Tibial nerve (tissue), 4 donors: Measurements from ENCODE around the gene LRRC4C. TPM values are rescaled to one million over a fixed set of nuclear protein-coding genes. Genes with fewer than 3 reads are reported as not detected.

Source experiments
- DNase-seq, 2 donors: peaks; one replicate each; pipeline ENCODE4 v3.0.0-alpha.2; 2019; ENCODE audit warnings: low spot score in 2 of 2
- H3K27ac ChIP-seq, 4 donors: fragments of 200-600 bp; sonication (generic) in 3 of 4; one replicate each; pipeline ENCODE4 v1.5.1; 2017 to 2019; ENCODE audit warnings: mild to moderate bottlenecking in 1 of 4
- H3K27me3 ChIP-seq, 2 donors: fragments of 200-600 bp; sonication (generic) in 1 of 2; one replicate each; pipeline versions ENCODE4 v1.5.1 to v1.6.0; 2017 to 2019
- H3K36me3 ChIP-seq, 3 donors: fragments of 200-600 bp; sonication (generic); one replicate each; pipeline ENCODE4 v1.5.1; 2018 to 2019
- H3K4me1 ChIP-seq, 4 donors: fragments of 200-600 bp; sonication (generic) in 3 of 4; one replicate each; pipeline ENCODE4 v1.5.1; 2017 to 2019
- H3K4me3 ChIP-seq, 4 donors: fragments of 200-600 bp; sonication (generic) in 3 of 4; one replicate each; pipeline ENCODE4 v1.5.1; 2017 to 2019; ENCODE audit warnings: mild to moderate bottlenecking in 1 of 4, moderate library complexity in 1 of 4
- H3K9me3 ChIP-seq, 4 donors: fragments of 200-600 bp; sonication (generic) in 3 of 4; one replicate each; pipeline ENCODE4 v1.5.1; 2017 to 2019
- CTCF ChIP-seq, 5 experiments: fragments of 200-600 bp in 3 of 5; fragments of 450-650 bp in 2 of 5; sonication (generic) in 3 of 5; IDR thresholded peaks; one replicate each; pipeline ENCODE4 v1.5.1; 2016 to 2019; ENCODE audit warnings: antibody characterized with exemption in 5 of 5, mild to moderate bottlenecking in 3 of 5, moderate library complexity in 2 of 5
- EP300 ChIP-seq, 2 donors: sonication (generic); formaldehyde crosslinking; IDR thresholded peaks; one replicate each; pipeline ENCODE4 v1.6.1; 2017; ENCODE audit warnings: antibody characterized with exemption in 2 of 2, mild to moderate bottlenecking in 1 of 2
- POLR2A ChIP-seq, 2 donors: fragments of 450-650 bp; IDR thresholded peaks; one replicate each; pipeline ENCODE4 v1.6.1; 2017; ENCODE audit warnings: antibody characterized with exemption in 2 of 2, mild to moderate bottlenecking in 2 of 2, moderate library complexity in 2 of 2
- WGBS, 2 donors: methylation state at CpG; one replicate each; pipeline ENCODE4 v1.1.5; 2018; 5-methylcytosine and 5-hydroxymethylcytosine counted together
- total RNA-seq, 4 donors: library from RNA; depleted of rRNA; stranded (reverse); fragments of >200 nt; gene quantifications; one replicate each; pipeline ENCODE4 v1.1.0, GENCODE V29; 2016

Gene LRRC4C
- total RNA-seq, 4 donors from 2014 or later, result 7.1 to 15.7 (median 8.4) TPM

- no peak for DNase-seq
- Histone ChIP-seq H3K9me3 (no peaks in the 10 kb centered on the region), H3K4me1 (no peaks in the 10 kb centered on the region), H3K27me3 (no peaks in the 10 kb centered on the region), H3K4me3 (no peak overlapping the region), H3K36me3 (no peaks in the 10 kb centered on the region), H3K27ac (no peak overlapping the region)
- WGBS, 2 donors, result 83 to 89% methylated on average over 3 of the region's 3 CpGs
- TF ChIP-seq EP300 (IDR thresholded peaks at IDR 0.05), result no peak
- no peak for TF ChIP-seq POLR2A (IDR thresholded peaks at IDR 0.05)
- no peak for TF ChIP-seq CTCF (IDR thresholded peaks at IDR 0.05)
Measured at GRCh38 chr11:40323241-40323640, 1136.2 kb downstream of the LRRC4C start.

- Histone ChIP-seq H3K4me1 (no peaks in the 10 kb centered on the region), H3K4me3 (no peak overlapping the region), H3K27ac (no peak overlapping the region), H3K9me3 (no peaks in the 10 kb centered on the region), H3K27me3 (no peaks in the 10 kb centered on the region), H3K36me3 (no peaks in the 10 kb centered on the region)
- no peak for TF ChIP-seq EP300 (IDR thresholded peaks at IDR 0.05)
- no peak for TF ChIP-seq POLR2A (IDR thresholded peaks at IDR 0.05)
- TF ChIP-seq CTCF (IDR thresholded peaks at IDR 0.05), result no peak
- WGBS, 2 donors, result 84 to 92% methylated on average over 1 of the region's 1 CpG
- DNase-seq, result no peak
Measured at GRCh38 chr11:40321537-40321936, 1137.9 kb downstream of the LRRC4C start.

DNA sequence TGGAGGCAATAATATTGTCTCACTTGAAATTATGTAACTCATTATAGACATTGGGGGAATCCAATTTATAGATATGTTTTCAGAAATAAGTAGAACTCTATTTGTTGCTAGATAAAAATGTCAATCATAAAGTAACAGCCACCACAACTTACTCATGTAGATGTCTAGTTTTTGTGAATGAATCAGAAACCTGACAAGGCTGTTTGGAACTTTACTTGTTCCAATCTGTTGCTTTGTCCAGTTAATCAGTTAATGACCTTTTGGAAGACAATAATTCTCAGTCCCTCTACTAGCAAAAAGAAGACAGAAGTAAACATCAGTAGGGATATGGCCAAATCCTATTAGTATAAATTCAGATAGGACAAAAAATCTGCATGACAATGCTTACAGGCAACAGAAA, 1143.3 kb downstream of the LRRC4C start:
- Histone ChIP-seq H3K27ac (no peak overlapping the region), H3K9me3 (no peaks in the 10 kb centered on the region), H3K4me3 (no peak overlapping the region), H3K36me3 (no peaks in the 10 kb centered on the region), H3K27me3 (no peaks in the 10 kb centered on the region), H3K4me1 (no peaks in the 10 kb centered on the region)
- no peak for DNase-seq
- TF ChIP-seq POLR2A (IDR thresholded peaks at IDR 0.05) (no peak), CTCF (IDR thresholded peaks at IDR 0.05) (no peak), EP300 (IDR thresholded peaks at IDR 0.05) (no peak)

DNA sequence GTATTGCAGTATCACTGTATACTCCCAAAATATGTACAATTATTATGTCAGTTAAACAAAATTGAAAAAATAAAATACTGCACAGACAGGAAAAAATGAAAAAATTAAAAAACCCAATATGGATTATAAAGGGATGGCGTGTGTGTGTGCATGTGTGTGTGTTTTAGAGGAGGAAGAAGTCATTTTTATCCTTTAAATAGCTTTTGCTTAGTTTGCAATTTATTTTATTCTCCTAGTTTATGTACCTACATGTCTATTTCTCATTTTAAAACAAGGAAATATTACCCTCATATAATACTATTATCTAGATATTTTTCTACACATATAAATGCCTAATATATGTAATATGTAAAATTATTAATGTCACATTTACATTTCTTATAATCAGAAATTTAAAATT, 1144.3 kb downstream of the LRRC4C start:
- no peaks in the 10 kb centered on the region for H3K9me3 ChIP-seq
- no peaks in the 10 kb centered on the region for H3K27me3 ChIP-seq
- no peak for DNase-seq
- no peak overlapping the region for H3K27ac ChIP-seq
- no peaks in the 10 kb centered on the region for H3K36me3 ChIP-seq
- no peak for TF ChIP-seq CTCF (IDR thresholded peaks at IDR 0.05)
- no peak for TF ChIP-seq POLR2A (IDR thresholded peaks at IDR 0.05)
- no peak for TF ChIP-seq EP300 (IDR thresholded peaks at IDR 0.05)
- WGBS, 2 donors, result 83 to 84% methylated on average over 1 of the region's 1 CpG
- no peak overlapping the region for H3K4me3 ChIP-seq
- no peaks in the 10 kb centered on the region for H3K4me1 ChIP-seq

DNA sequence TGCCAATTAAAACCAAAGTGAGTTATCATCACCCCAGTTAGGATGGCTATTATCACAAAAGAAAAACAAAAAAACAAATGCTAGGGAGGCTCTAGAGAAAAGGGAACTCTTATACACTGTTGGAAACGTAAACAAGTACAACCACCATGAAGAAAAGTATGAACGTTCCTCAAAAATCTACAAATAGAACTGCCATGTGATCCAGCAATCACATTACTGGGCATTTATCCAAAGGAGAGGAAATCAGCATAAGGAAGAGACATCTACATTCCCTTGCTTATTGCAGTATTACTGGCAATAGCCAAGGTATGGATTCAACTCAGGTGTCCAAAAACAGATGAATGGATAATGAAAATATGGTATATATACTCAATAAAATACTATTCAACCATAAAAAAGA, 1145.1 kb downstream of the LRRC4C start:
- 16 to 31% methylated on average over 2 of the region's 2 CpGs for WGBS, 2 donors

DNA sequence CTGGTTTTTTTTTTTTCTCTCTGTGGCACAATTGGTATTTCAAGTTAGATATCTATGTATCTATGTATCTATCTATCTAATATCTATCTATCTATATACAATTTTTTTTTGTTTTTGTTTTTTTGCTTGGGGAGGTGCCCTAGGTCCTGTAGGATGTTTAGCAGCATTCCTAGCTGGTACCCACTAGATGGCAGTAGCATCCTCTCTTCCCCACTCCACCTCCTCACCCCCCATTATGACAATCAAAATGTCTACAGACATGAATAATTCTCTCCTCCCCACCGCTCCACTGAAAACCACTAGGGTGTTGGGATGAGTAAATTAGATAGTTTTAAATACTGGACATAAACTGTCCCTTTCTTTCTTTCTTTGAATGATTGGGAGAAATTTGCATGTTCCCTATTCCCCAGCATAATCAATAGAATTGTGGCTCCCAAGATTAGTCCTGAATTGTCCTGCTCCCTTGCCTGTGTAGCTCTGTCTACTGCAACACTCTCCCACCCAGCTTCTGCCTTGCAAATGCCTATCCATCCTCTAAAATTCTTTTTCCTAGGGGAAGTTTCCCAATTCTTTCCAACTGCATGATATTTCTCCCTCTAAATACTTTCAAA, 1152.4 kb downstream of the LRRC4C start:
- Histone ChIP-seq H3K4me3 (no peak overlapping the region), H3K9me3 (no peaks in the 10 kb centered on the region), H3K27me3 (no peaks in the 10 kb centered on the region), H3K4me1 (no peaks in the 10 kb centered on the region), H3K36me3 (no peaks in the 10 kb centered on the region), H3K27ac (no peak overlapping the region)
- 12 to 13% methylated on average over 1 of the region's 1 CpG for WGBS, 2 donors
- TF ChIP-seq POLR2A (IDR thresholded peaks at IDR 0.05), result no peak
- peak in 4 of 5 experiments; percentile 12 to 46 (median 16) for TF ChIP-seq CTCF (IDR thresholded peaks at IDR 0.05)
- DNase-seq, result no peak

More for the DNA sequence above, 1145.1 kb downstream of the LRRC4C start:
- no peak overlapping the region for H3K27ac ChIP-seq
- no peak for DNase-seq
- H3K9me3 ChIP-seq, result no peaks in the 10 kb centered on the region
- no peaks in the 10 kb centered on the region for H3K27me3 ChIP-seq
- no peaks in the 10 kb centered on the region for H3K36me3 ChIP-seq
- no peaks in the 10 kb centered on the region for H3K4me1 ChIP-seq
- no peak overlapping the region for H3K4me3 ChIP-seq
- TF ChIP-seq EP300 (IDR thresholded peaks at IDR 0.05), result peak in 1 of 2 donors; percentile 23
- TF ChIP-seq POLR2A (IDR thresholded peaks at IDR 0.05), result no peak
